Measurements from ENCODE around the gene NCKAP5. TPM values are rescaled to one million over a fixed set of nuclear protein-coding genes. Genes with fewer than 3 reads are reported as not detected.

NCKAP5 gene
- total RNA-seq, 2 experiments from 2014 or later, result not detected

DNA sequence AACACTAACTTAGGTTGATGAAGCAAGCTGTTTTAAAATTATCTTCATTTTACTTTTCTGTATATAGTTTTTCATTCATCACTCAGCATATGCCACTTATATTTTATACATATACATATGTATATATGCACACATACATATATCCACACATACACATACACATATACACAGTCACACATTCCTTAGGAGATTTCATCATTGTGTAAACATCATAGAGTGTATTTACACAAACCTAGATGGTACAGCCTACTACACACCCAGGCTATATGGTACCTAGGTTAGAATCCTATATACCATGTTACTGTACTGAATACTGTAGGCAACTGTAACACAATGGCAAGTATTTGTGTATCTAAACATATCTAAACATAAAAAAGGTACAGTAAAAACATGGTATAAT is 602.8 kb downstream of the NCKAP5 start:
- no peak overlapping the region for H3K27ac Mint-ChIP-seq
- intact Hi-C loops (cut with micrococcal nuclease), result no loop called here
- no peak overlapping the region for H3K4me3 Mint-ChIP-seq
- ChIA-PET CTCF (no interaction called here), POLR2A (no interaction called here)
- no peaks in the 10 kb centered on the region for H3K4me1 Mint-ChIP-seq (ENCODE audit: low read depth)
- DNase-seq, result no peak
- no peaks in the 10 kb centered on the region for H3K27me3 Mint-ChIP-seq
- H3K9me3 Mint-ChIP-seq, result no peaks in the 10 kb centered on the region
- H3K36me3 Mint-ChIP-seq (ENCODE audit: low read depth), result no peaks in the 10 kb centered on the region
- ATAC-seq, result no peak
- TF ChIP-seq, protein P1, sequence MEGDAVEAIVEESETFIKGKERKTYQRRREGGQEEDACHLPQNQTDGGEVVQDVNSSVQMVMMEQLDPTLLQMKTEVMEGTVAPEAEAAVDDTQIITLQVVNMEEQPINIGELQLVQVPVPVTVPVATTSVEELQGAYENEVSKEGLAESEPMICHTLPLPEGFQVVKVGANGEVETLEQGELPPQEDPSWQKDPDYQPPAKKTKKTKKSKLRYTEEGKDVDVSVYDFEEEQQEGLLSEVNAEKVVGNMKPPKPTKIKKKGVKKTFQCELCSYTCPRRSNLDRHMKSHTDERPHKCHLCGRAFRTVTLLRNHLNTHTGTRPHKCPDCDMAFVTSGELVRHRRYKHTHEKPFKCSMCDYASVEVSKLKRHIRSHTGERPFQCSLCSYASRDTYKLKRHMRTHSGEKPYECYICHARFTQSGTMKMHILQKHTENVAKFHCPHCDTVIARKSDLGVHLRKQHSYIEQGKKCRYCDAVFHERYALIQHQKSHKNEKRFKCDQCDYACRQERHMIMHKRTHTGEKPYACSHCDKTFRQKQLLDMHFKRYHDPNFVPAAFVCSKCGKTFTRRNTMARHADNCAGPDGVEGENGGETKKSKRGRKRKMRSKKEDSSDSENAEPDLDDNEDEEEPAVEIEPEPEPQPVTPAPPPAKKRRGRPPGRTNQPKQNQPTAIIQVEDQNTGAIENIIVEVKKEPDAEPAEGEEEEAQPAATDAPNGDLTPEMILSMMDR (IDR thresholded peaks at IDR 0.05), result no peak

DNA sequence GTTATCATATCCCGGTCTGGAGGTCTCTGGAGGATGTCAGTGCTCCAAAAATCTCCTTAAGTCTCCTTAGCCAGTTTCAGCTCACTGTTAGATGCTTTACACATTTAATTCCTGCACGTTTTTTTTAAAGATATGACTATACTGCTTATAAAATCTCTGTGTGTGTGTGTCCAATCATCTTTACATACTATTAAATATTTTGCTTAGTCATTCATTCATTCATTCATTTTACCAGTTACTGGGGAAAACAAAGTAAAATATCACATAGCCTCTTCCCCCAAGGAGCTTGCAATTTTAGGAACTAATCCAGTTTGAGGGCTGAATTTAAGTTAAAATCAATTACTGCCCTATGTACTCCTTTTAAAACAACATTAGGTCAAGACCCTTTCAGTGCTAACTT is 605.1 kb downstream of the NCKAP5 start:
- H3K4me3 Mint-ChIP-seq, result no peak overlapping the region
- ATAC-seq (no peak), DNase-seq (no peak)
- POLR2A ChIA-PET, result no interaction called here
- intact Hi-C loops (cut with micrococcal nuclease), result no loop called here
- H3K9me3 Mint-ChIP-seq, result no peaks in the 10 kb centered on the region
- no peaks in the 10 kb centered on the region for H3K36me3 Mint-ChIP-seq (ENCODE audit: low read depth)
- TF ChIP-seq, protein P1 (IDR thresholded peaks at IDR 0.05), result no peak
- H3K4me1 Mint-ChIP-seq (ENCODE audit: low read depth), result no peaks in the 10 kb centered on the region
- no peaks in the 10 kb centered on the region for H3K27me3 Mint-ChIP-seq
- H3K27ac Mint-ChIP-seq, result no peak overlapping the region
- CTCF ChIA-PET, result no interaction called here

DNA sequence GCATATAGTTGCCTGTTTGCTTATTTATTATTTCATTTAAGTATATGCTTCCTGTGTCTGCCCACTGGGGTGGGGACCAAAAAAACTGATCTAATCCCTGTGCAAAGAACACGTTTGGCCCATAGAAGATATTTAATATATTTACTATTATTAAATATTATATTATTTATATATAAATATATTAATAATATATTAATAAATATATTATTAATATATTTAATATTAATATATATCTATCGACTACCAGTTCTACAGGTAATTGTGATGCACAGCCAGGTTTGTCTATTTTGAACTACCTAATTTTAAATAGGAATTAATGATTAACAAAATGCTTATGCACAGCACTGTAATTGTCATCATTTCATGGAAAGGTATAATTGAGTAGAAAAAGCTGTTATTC is 609.4 kb downstream of the NCKAP5 start:
- DNase-seq (no peak), ATAC-seq (no peak)
- CTCF ChIA-PET, result no interaction called here
- H3K4me3 Mint-ChIP-seq, result no peak overlapping the region
- H3K9me3 Mint-ChIP-seq, result no peaks in the 10 kb centered on the region
- no peaks in the 10 kb centered on the region for H3K36me3 Mint-ChIP-seq (ENCODE audit: low read depth)
- POLR2A ChIA-PET, result no interaction called here
- no peaks in the 10 kb centered on the region for H3K27me3 Mint-ChIP-seq
- TF ChIP-seq, protein P1 (IDR thresholded peaks at IDR 0.05), result no peak
- no peak overlapping the region for H3K27ac Mint-ChIP-seq
- no peaks in the 10 kb centered on the region for H3K4me1 Mint-ChIP-seq (ENCODE audit: low read depth)
- intact Hi-C loops (cut with micrococcal nuclease), result no loop called here

DNA sequence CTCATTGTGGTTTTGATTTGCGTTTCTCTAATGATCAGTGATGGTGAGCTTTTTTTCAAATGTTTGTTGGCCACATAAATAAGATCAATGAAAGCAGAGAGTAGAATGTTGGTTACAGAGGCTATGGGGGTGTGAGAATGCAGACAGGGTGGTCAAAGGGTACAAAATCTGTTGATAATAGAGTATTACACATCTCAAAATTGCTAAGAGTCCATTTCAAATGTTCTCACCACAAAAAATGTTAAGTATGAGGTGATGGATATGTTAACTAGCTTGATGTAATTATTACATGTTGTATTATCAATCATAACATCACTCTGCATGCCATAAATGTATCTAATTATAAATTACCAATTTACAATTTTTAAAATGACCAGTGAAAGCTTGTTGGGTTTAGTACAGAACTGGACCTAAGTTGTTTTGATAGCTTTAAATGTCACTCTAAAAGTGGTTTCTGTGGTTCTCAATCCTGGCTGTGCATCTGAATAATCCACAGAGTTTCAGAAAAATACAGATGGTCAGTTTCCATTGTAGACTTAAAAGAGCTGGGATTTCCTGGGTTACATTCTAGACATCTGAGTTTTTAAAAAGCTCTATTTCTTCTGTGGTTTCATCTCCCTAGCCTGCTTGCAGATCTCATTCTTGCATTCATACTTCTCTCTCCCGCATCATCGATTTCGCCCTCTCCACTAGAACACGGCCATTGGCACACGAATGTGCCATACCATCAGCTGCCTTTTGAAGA is 612.2 kb downstream of the NCKAP5 start:
- H3K36me3 Mint-ChIP-seq (ENCODE audit: low read depth), result no peaks in the 10 kb centered on the region
- no peak overlapping the region for H3K27ac Mint-ChIP-seq
- ATAC-seq, result no peak
- H3K4me3 Mint-ChIP-seq, result no peak overlapping the region
- no peak for DNase-seq
- H3K4me1 Mint-ChIP-seq (ENCODE audit: low read depth), result no peaks in the 10 kb centered on the region
- ChIA-PET CTCF (no interaction called here), POLR2A (no interaction called here)
- H3K27me3 Mint-ChIP-seq, result no peaks in the 10 kb centered on the region
- intact Hi-C loops (cut with micrococcal nuclease), result no loop called here
- TF ChIP-seq, protein P1 (IDR thresholded peaks at IDR 0.05), result no peak
- H3K9me3 Mint-ChIP-seq, result no peaks in the 10 kb centered on the region

DNA sequence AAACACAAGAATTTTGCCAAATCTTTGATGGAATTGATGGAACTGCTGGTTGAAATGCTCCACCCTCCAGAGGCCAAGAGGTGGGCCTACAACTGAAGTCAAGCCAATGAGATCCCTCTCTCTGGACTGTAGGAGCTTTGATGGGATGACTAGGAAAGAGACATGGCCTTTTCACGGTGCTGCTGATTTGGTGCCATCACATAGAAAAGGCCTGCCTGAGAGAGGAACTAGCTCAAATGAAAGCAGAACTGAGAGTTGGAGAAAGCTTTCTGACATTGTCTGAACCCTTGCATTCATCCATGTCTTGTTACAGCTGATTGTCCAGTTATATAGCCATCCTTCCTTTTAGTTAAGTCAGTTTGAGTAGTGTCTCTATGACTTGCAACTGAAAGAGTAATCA is 614.5 kb downstream of the NCKAP5 start:
- H3K36me3 Mint-ChIP-seq (ENCODE audit: low read depth), result no peaks in the 10 kb centered on the region
- H3K4me3 Mint-ChIP-seq, result no peak overlapping the region
- ChIA-PET CTCF (no interaction called here), POLR2A (no interaction called here)
- ATAC-seq (no peak), DNase-seq (no peak)
- H3K9me3 Mint-ChIP-seq, result no peaks in the 10 kb centered on the region
- TF ChIP-seq, protein P1 (IDR thresholded peaks at IDR 0.05), result no peak
- no peak overlapping the region for H3K27ac Mint-ChIP-seq
- intact Hi-C loops (cut with micrococcal nuclease), result no loop called here
- no peaks in the 10 kb centered on the region for H3K27me3 Mint-ChIP-seq
- H3K4me1 Mint-ChIP-seq (ENCODE audit: low read depth), result no peaks in the 10 kb centered on the region
